Brain microvascular endothelial cell (primary cell): Measurements from ENCODE around the gene YIPF4.

Experiments used
- DNase-seq: peaks from one replicate; pipeline ENCODE4 v3.0.0-alpha.2; 2020
- H3K27ac ChIP-seq: fragments of 250-450 bp; sonication (Bioruptor Pico); 2 replicates; pipeline ENCODE4 v1.5.1; 2020; ENCODE audit warnings: mild to moderate bottlenecking, moderate library complexity
- H3K27me3 ChIP-seq: fragments of 250-450 bp; sonication (Bioruptor Pico); replicated peaks from 2 replicates; pipeline ENCODE4 v1.5.1; 2020; ENCODE audit warnings: mild to moderate bottlenecking
- H3K36me3 ChIP-seq: fragments of 250-450 bp; sonication (Bioruptor Pico); replicated peaks from 2 replicates; pipeline ENCODE4 v1.5.1; 2020; ENCODE audit warnings: mild to moderate bottlenecking
- H3K4me3 ChIP-seq: 2 replicates; pipeline ENCODE4 v1.5.1; 2011; ENCODE audit warnings: low read depth, mild to moderate bottlenecking, control low read depth, low read length, moderate library complexity
- in situ Hi-C: cut with HindIII; loops from 2 replicates; pipeline ENCODE4 v1.10.0; 2017; ENCODE audit warnings: low sequenced_read_pairs, low pct_ligation_motif_present
- TF ChIP-seq, protein P1 (sequence below): IDR thresholded peaks from 2 replicates; pipeline ENCODE4 v1.5.1; 2011; ENCODE audit warnings: low read depth, mild to moderate bottlenecking, moderate library complexity, low read length, control low read depth, inconsistent platforms; ENCODE audit errors: missing control alignments

Gene YIPF4

DNA sequence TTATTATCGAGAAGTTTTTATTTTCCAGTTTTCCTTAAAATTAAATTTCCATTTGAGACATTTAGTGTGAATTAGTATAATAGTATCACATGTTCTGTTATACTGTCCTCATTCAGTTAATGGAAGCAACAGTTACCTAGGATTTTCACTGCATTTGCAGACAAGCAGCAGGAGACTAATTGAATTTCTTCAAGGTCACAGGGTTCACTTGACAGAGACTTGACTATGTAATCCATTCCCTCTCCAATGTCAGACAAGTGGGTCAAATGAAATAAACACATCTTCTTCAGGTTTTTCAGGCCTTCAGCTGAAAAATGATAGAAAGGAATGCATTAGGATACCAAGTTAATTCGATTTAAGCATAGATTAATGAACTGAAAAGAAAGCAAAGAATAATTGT, 39.7 kb upstream of the YIPF4 start:
- no peak for DNase-seq
- no peak overlapping the region for H3K4me3 ChIP-seq
- TF ChIP-seq, protein P1, sequence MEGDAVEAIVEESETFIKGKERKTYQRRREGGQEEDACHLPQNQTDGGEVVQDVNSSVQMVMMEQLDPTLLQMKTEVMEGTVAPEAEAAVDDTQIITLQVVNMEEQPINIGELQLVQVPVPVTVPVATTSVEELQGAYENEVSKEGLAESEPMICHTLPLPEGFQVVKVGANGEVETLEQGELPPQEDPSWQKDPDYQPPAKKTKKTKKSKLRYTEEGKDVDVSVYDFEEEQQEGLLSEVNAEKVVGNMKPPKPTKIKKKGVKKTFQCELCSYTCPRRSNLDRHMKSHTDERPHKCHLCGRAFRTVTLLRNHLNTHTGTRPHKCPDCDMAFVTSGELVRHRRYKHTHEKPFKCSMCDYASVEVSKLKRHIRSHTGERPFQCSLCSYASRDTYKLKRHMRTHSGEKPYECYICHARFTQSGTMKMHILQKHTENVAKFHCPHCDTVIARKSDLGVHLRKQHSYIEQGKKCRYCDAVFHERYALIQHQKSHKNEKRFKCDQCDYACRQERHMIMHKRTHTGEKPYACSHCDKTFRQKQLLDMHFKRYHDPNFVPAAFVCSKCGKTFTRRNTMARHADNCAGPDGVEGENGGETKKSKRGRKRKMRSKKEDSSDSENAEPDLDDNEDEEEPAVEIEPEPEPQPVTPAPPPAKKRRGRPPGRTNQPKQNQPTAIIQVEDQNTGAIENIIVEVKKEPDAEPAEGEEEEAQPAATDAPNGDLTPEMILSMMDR, result no peak
- no peak overlapping the region for H3K27ac ChIP-seq
- H3K27me3 ChIP-seq, result no peaks in the 10 kb centered on the region
- in situ Hi-C loops, result no loop called here
- no peaks in the 10 kb centered on the region for H3K36me3 ChIP-seq

DNA sequence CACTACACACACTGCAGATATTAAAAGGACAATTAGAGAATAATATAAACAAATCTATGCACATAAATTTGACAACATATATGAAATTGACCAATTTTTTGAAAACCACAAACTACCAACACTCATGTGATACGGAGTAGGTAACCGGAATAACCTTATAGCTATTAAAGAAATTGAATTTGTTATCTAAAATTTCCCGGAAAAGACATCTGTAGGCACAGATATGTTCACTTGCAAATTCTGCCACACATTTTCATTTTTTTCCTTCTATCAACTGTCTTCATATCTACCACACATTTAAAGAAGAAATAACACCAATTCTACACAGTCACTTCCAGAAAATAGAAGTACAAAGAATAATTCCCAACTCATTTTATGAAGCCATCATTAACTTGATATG, 35.4 kb upstream of the YIPF4 start:
- in situ Hi-C loops, result no loop called here
- TF ChIP-seq, protein P1, result no peak
- no peaks in the 10 kb centered on the region for H3K27me3 ChIP-seq
- H3K36me3 ChIP-seq, result no peaks in the 10 kb centered on the region
- no peak for DNase-seq
- no peak overlapping the region for H3K4me3 ChIP-seq
- no peak overlapping the region for H3K27ac ChIP-seq

DNA sequence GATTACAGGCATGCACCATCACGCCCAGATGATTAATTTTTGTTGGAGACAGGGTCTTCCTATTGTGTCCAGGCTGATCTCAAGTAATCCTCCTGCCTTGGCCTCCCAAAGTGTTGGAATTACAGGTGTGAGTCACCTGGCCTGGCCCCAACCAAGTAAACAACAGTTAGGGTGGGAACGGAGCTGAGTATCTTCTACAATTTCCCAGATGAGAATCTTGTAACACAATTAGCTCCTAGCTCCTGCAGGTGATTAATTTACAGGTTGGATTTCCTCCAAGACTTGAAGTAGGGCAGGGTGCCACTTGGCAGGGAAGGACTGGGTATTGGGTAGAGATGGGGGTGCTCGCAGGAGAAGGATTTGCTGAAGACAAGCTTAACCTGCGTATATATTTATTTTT, 30.8 kb upstream of the YIPF4 start:
- H3K36me3 ChIP-seq, result no peaks in the 10 kb centered on the region
- TF ChIP-seq, protein P1, result no peak
- in situ Hi-C loops, result no loop called here
- H3K27ac ChIP-seq, result no peak overlapping the region
- no peaks in the 10 kb centered on the region for H3K27me3 ChIP-seq
- no peak overlapping the region for H3K4me3 ChIP-seq
- DNase-seq, result no peak

DNA sequence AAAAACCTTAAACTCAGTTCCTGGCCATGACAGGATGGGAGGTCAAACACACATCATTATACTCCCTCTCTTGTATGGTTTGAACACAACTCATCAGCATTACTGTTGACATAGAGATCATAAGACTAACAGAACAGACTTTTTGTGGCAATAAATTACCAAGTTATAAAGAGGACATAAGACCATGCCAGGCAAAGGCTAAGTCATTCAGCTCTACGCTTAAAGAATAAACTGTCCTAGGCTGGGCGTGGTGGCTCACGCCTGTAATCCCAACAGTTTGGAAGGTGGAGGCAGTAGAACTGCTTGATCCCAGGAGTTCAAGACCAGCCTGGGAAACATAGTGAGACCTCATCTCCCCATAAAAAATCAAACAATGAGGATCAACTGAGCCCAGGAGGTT, 29.4 kb upstream of the YIPF4 start:
- in situ Hi-C loops, result no loop called here
- no peaks in the 10 kb centered on the region for H3K36me3 ChIP-seq
- DNase-seq, result no peak
- TF ChIP-seq, protein P1, result no peak
- no peak overlapping the region for H3K4me3 ChIP-seq
- H3K27ac ChIP-seq, result no peak overlapping the region
- H3K27me3 ChIP-seq, result no peaks in the 10 kb centered on the region

DNA sequence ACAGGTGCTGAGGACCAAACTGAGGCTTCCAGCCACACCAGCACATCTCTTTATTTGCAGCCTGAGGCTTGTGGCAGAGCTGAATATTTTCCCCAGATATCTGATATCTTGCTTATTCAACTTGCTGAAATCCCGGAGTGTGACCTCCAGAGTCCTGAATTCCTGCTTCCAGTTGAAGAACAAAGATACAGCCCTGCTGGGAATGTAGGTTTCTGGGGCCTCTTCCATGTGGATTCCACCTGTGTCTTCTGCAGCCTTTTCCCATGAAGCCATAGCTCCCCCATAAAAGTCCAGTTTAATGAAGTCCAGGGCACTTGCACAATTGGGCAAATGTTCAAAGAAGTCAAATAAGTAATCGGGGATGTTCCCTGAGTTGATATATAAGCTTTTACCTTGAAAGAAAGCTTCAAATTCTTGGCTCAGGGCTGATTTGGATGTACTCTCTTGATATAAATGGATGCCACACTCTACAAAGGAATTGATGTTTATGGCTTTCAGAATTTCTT, 27.9 kb upstream of the YIPF4 start:
- Histone ChIP-seq H3K4me3 (no peak overlapping the region), H3K27me3 (no peaks in the 10 kb centered on the region), H3K27ac (no peak overlapping the region), H3K36me3 (no peaks in the 10 kb centered on the region)
- no peak for DNase-seq
- TF ChIP-seq, protein P1, result no peak
- in situ Hi-C loops, result no loop called here

DNA sequence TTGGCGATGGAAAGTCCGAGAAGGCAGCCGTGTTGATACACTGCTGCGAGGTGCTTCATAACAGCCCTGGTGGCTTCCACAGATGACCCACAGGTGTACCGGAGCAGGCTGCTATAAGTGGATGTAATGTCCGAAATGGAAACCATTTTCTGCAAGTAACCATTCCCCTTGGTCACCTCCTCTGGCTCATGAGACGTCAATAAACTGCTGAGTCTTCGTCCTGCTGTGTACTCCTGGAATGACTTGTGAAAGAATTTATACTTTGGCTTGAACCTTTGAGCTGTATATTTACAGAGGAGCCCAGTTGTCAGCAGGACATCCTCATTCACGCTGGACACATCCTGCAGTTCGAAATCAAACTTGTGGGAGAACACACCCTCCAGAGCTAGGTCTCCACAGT, 27.4 kb upstream of the YIPF4 start:
- H3K36me3 ChIP-seq, result no peaks in the 10 kb centered on the region
- H3K27ac ChIP-seq, result no peak overlapping the region
- in situ Hi-C loops, result no loop called here
- no peak for DNase-seq
- no peak overlapping the region for H3K4me3 ChIP-seq
- TF ChIP-seq, protein P1, result no peak
- H3K27me3 ChIP-seq, result no peaks in the 10 kb centered on the region
